ENCODE measurements around the gene GRIA1.

DNA sequence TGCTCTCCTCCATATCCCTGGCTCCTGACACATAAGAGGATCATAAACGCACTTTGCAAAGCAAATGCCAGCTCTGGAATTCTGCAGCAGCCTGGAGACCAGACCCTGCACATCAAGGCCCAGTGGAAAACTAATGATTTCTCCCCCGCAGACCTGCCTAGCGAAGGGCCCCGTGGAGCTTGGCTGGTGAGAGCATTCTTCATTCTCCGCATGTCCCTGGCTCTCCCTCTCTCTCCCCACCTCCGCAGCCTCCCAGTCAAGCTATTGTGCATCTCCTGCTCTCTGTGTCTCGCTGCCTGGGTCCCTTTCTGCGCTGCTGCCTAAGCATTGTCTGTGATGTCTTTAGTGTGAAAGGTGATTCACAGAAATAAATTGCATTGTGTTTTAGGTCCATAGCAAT is 46.7 kb downstream of the GRIA1 start:
- TF ChIP-seq, protein P1, sequence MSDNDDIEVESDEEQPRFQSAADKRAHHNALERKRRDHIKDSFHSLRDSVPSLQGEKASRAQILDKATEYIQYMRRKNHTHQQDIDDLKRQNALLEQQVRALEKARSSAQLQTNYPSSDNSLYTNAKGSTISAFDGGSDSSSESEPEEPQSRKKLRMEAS (CRISPR knock-in tag; IDR thresholded peaks at IDR 0.05): no peak
- no peak for TF ChIP-seq NR2C2 (CRISPR knock-in tag; IDR thresholded peaks at IDR 0.05)

All from WTC11 (cell line).